Measurements from ENCODE around the gene TTC33. TPM values are rescaled to one million over a fixed set of nuclear protein-coding genes. Genes with fewer than 3 reads are reported as not detected.

The TTC33 gene
- polyA plus RNA-seq, 1 of the 3 experiments (the other 2 are of a cell fraction) = 2.2 TPM

GRCh38 chr5:40781843-40782409, 26.2 kb upstream of the TTC33 start (continued):
- TF ChIP-seq REST (IDR thresholded peaks at IDR 0.05; ENCODE audit: low read depth, low read length) (no peak), YY1 (IDR thresholded peaks at IDR 0.05; ENCODE audit: low read depth) (no peak), POLR2AphosphoS5 (IDR thresholded peaks at IDR 0.05; ENCODE audit: low read depth, low read length) (no peak), MXI1 (IDR thresholded peaks at IDR 0.05; ENCODE audit: low read depth, low read length) (no peak), NRF1 (IDR thresholded peaks at IDR 0.05; ENCODE audit: low read depth, low read length) (no peak), EZH2phosphoT487 (IDR thresholded peaks at IDR 0.05; ENCODE audit: borderline replicate concordance, low read depth) (no peak), RCOR1 (IDR thresholded peaks at IDR 0.05; ENCODE audit: low read length) (no peak), TAF1 (IDR thresholded peaks at IDR 0.05; ENCODE audit: borderline replicate concordance, low read depth, low read length) (no peak), SMC3 (IDR thresholded peaks at IDR 0.05; ENCODE audit: low read depth, low read length) (no peak), TEAD4 (IDR thresholded peaks at IDR 0.05; ENCODE audit: borderline replicate concordance, insufficient read depth) (no peak), ZBTB33 (IDR thresholded peaks at IDR 0.05; ENCODE audit: borderline replicate concordance, low read depth) (no peak), RAD21 (IDR thresholded peaks at IDR 0.05; ENCODE audit: low read length) (no peak)
- TF ChIP-seq, protein P1, sequence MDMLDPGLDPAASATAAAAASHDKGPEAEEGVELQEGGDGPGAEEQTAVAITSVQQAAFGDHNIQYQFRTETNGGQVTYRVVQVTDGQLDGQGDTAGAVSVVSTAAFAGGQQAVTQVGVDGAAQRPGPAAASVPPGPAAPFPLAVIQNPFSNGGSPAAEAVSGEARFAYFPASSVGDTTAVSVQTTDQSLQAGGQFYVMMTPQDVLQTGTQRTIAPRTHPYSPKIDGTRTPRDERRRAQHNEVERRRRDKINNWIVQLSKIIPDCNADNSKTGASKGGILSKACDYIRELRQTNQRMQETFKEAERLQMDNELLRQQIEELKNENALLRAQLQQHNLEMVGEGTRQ (IDR thresholded peaks at IDR 0.05; ENCODE audit: borderline replicate concordance, low read depth, low read length) = no peak

DNA sequence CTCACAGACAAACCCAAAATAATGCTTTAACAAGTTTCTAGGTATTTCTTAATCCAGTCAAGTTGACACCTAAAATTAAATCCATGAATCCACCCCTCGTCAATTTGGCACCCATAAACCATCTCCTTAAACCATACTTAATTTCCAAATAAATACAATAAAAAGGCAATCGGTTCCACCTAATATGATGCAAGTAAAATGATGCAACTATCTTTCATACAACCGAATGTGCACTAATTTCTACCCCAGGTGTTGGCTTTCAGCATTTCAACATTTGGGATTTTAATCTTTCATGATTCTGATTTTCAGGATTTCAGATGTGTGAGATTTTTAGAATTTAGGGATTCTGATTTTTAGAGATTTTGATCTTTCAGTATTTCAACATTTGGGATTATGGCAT, 25.1 kb upstream of the TTC33 start:
- peaks cover 98% of the 10 kb centered on the region for H3K79me2 ChIP-seq (ENCODE audit: insufficient read depth)
- no peak overlapping the region for H3K4me3 ChIP-seq (ENCODE audit: low read depth in 2 of 2, low read length in 1 of 2)
- ChIA-PET POLR2A (no interaction called here), CTCF (interaction anchor here (0.6 kb wide), 1 partner anchor 700 kb away, joined by 3 read pairs; no protein-coding TSS in a partner anchor)
- H3K9me2 ChIP-seq = no peaks in the 10 kb centered on the region
- peaks cover 71% of the 10 kb centered on the region for H4K20me1 ChIP-seq (ENCODE audit: insufficient read depth)
- no peak overlapping the region for H3K27ac ChIP-seq (ENCODE audit: low read depth in 2 of 2, low read length in 1 of 2)
- H3K9ac ChIP-seq = no peak overlapping the region
- H3K36me3 ChIP-seq (replicated peaks in 1 of 2; ENCODE audit: control insufficient read depth in 1 of 2, insufficient read depth in 2 of 2, low read length in 1 of 2) = peaks cover 7 to 20% of the 10 kb centered on the region in 2 experiments
- no peak overlapping the region for H3K4me2 ChIP-seq
- 84% methylated on average over 3 of the region's 3 CpGs for WGBS (ENCODE audit: low lambda C conversion rate)
- H3K9me3 ChIP-seq = no peaks in the 10 kb centered on the region
- H2AFZ ChIP-seq (ENCODE audit: low read depth) = no peak overlapping the region
- H3F3A ChIP-seq (replicated peaks; ENCODE audit: insufficient read depth) = peaks cover 8% of the 10 kb centered on the region
- H3K4me1 ChIP-seq (ENCODE audit: control insufficient read depth in 1 of 2, insufficient read depth in 2 of 2, low read depth in 1 of 2, low read length in 1 of 2) = peaks cover 0 to 11% of the 10 kb centered on the region in 2 experiments; a peak in 2 of 4 replicates
- no peak for DNase-seq
- no peaks in the 10 kb centered on the region for H3K27me3 ChIP-seq (ENCODE audit: insufficient read depth)
- no peak for TF ChIP-seq POLR2AphosphoS5 (IDR thresholded peaks at IDR 0.05; ENCODE audit: low read depth, low read length)
- TF ChIP-seq EZH2phosphoT487 (IDR thresholded peaks at IDR 0.05; ENCODE audit: borderline replicate concordance, low read depth) = no peak
- TF ChIP-seq FOSL2 (IDR thresholded peaks at IDR 0.05; ENCODE audit: borderline replicate concordance, low read depth) = no peak
- TF ChIP-seq, protein P2, sequence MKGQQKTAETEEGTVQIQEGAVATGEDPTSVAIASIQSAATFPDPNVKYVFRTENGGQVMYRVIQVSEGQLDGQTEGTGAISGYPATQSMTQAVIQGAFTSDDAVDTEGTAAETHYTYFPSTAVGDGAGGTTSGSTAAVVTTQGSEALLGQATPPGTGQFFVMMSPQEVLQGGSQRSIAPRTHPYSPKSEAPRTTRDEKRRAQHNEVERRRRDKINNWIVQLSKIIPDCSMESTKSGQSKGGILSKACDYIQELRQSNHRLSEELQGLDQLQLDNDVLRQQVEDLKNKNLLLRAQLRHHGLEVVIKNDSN (IDR thresholded peaks at IDR 0.05; ENCODE audit: borderline replicate concordance, low read depth) = no peak
- no peak for TF ChIP-seq TEAD4 (IDR thresholded peaks at IDR 0.05; ENCODE audit: borderline replicate concordance, insufficient read depth)
- no peak for TF ChIP-seq ZBTB33 (IDR thresholded peaks at IDR 0.05; ENCODE audit: borderline replicate concordance, low read depth)
- TF ChIP-seq REST (IDR thresholded peaks at IDR 0.05; ENCODE audit: low read depth, low read length) = no peak

All from SK-N-SH (cell line).